Prostate gland (tissue), 2 donors: ENCODE data around the gene FAM241B. TPM values are rescaled to one million over a fixed set of nuclear protein-coding genes. Genes with fewer than 3 reads are reported as not detected.

Experiments used
- DNase-seq: peaks from one replicate; pipeline ENCODE4 v3.0.0-alpha.2; 2019; ENCODE audit warnings: low spot score
- H3K27ac ChIP-seq, 2 donors: fragments of 200-600 bp; sonication (generic); 2 replicates each; pipeline ENCODE4 v1.5.1; 2017 to 2019
- H3K27me3 ChIP-seq: fragments of 200-600 bp; sonication (generic); replicated peaks from 2 replicates; pipeline ENCODE4 v1.5.1; 2019; ENCODE audit not compliant: insufficient read depth
- H3K36me3 ChIP-seq, 2 donors: fragments of 200-600 bp; sonication (generic); 1 replicate in 1 of 2; 2 replicates in 1 of 2; pipeline versions ENCODE4 v1.5.1 to v1.8.1; 2017 to 2019
- H3K4me1 ChIP-seq: fragments of 200-600 bp; sonication (generic); replicated peaks from 2 replicates; pipeline ENCODE4 v1.5.1; 2019
- H3K4me3 ChIP-seq, 2 donors: fragments of 200-600 bp; sonication (generic); 2 replicates each; pipeline ENCODE4 v1.5.1; 2017 to 2019
- H3K9me3 ChIP-seq: fragments of 200-600 bp; sonication (generic); 2 replicates; pipeline ENCODE4 v1.5.1; 2017
- POLR2A ChIP-seq: fragments of 450-650 bp; IDR thresholded peaks from one replicate; pipeline ENCODE4 v1.6.1; 2016; ENCODE audit warnings: antibody characterized with exemption, mild to moderate bottlenecking
- POLR2AphosphoS5 ChIP-seq: sonication (generic); formaldehyde crosslinking; IDR thresholded peaks from one replicate; pipeline ENCODE4 v1.6.1; 2017; ENCODE audit warnings: antibody characterized with exemption
- WGBS: methylation state at CpG from one replicate; pipeline ENCODE4 v1.1.5; 2018; 5-methylcytosine and 5-hydroxymethylcytosine counted together
- intact Hi-C: fragments of 100-400 bp; cut with DNase I; formaldehyde crosslinking; loops from one replicate; pipeline ENCODE4 v1.14.2; 2022
- total RNA-seq, 2 donors: library from RNA; depleted of rRNA; stranded (reverse); fragments of >200 nt; gene quantifications; one replicate each; pipeline ENCODE4 v1.1.0, GENCODE V29; 2016
- TF ChIP-seq, protein P1 (sequence below), 4 experiments: fragments of 200-600 bp in 2 of 4; fragments of 450-650 bp in 2 of 4; sonication (generic) in 2 of 4; IDR thresholded peaks; 1 replicate in 3 of 4; 2 replicates in 1 of 4; pipeline ENCODE4 v1.5.1; 2016 to 2019; ENCODE audit warnings: antibody characterized with exemption in 4 of 4, mild to moderate bottlenecking in 2 of 4, moderate library complexity in 2 of 4

FAM241B gene
- total RNA-seq, 2 donors from 2014 or later = 6.8 to 13.4 TPM

DNA sequence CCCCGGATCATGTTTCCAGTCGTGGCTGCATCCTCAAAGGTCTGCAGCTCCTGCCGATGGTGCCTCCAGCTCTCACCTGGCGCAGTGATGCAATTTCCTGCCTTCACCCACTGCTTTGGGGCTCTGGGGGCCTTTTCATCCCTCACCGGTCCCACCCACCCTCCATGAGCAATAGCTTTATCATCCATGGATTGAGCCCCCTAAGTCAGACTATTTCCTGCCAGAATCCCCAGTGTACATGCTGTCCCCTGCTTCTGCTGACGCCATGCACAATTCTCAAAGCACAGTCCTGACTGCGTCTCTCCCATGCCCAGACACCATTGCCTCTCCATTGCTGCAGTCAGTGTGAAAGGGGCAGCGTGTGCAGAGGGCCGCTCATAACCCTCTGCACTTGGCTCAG lies 49.7 kb downstream of the FAM241B start:
- no peak overlapping the region for H3K4me3 ChIP-seq
- H3K9me3 ChIP-seq = no peaks in the 10 kb centered on the region
- H3K4me1 ChIP-seq = peaks cover 2% of the 10 kb centered on the region
- no peak overlapping the region for H3K27ac ChIP-seq
- no peaks in the 10 kb centered on the region for H3K27me3 ChIP-seq
- intact Hi-C loops = no loop called here
- no peak for DNase-seq
- TF ChIP-seq, protein P1, sequence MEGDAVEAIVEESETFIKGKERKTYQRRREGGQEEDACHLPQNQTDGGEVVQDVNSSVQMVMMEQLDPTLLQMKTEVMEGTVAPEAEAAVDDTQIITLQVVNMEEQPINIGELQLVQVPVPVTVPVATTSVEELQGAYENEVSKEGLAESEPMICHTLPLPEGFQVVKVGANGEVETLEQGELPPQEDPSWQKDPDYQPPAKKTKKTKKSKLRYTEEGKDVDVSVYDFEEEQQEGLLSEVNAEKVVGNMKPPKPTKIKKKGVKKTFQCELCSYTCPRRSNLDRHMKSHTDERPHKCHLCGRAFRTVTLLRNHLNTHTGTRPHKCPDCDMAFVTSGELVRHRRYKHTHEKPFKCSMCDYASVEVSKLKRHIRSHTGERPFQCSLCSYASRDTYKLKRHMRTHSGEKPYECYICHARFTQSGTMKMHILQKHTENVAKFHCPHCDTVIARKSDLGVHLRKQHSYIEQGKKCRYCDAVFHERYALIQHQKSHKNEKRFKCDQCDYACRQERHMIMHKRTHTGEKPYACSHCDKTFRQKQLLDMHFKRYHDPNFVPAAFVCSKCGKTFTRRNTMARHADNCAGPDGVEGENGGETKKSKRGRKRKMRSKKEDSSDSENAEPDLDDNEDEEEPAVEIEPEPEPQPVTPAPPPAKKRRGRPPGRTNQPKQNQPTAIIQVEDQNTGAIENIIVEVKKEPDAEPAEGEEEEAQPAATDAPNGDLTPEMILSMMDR (IDR thresholded peaks at IDR 0.05) = no peak
- 84% methylated on average over 9 of the region's 9 CpGs for WGBS
- no peaks in the 10 kb centered on the region for H3K36me3 ChIP-seq

DNA sequence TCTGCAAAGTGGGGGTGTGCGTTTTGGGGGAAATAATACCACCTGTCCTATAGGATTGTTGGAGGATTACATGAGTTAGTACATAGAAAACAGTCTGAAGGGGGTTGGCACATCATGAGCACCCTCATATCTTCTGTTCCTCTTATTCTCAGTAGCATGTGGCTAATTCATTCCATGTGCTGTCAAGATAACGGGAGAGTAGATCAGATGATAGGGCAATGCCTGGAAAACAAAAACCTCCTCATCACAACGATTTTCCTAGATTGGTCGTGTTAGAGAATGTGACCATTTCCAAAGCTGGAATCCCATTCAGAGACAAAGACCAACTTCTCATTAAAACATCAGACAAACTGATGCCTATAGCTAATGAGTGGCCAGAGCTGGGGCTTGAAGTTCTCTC lies 50.6 kb downstream of the FAM241B start:
- H3K36me3 ChIP-seq = no peaks in the 10 kb centered on the region
- no peaks in the 10 kb centered on the region for H3K9me3 ChIP-seq
- TF ChIP-seq, protein P1 (IDR thresholded peaks at IDR 0.05) = no peak
- no peak for TF ChIP-seq POLR2AphosphoS5
- TF ChIP-seq POLR2A = no peak
- no peak for DNase-seq
- 61% methylated on average over 4 of the region's 4 CpGs for WGBS
- H3K27me3 ChIP-seq = no peaks in the 10 kb centered on the region
- H3K4me1 ChIP-seq = peaks cover 9% of the 10 kb centered on the region
- H3K4me3 ChIP-seq = no peak overlapping the region
- intact Hi-C loops = no loop called here
- no peak overlapping the region for H3K27ac ChIP-seq

DNA sequence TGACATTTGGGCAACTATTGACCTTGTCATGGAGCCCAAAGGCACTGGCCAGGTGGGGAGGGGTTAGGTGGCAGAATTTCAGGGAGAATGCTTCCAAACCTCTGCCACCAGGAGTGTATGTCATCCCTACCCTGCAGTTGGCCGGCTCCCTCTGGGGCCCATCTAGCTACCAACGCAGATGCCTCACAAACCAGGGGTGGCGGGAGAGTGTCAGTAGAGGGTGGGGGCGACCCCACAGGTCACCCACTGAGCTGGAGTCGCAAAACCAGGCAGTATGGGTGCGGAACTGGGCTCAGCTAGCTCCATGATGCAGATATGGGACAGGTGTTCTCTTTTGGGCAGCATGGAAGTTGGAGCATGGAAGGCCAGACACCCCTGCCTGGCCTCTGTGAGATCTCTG lies 51.4 kb downstream of the FAM241B start:
- intact Hi-C loops = no loop called here
- Histone ChIP-seq H3K27me3 (no peaks in the 10 kb centered on the region), H3K4me1 (peaks cover 9% of the 10 kb centered on the region), H3K36me3 (no peaks in the 10 kb centered on the region), H3K9me3 (no peaks in the 10 kb centered on the region), H3K4me3 (no peak overlapping the region), H3K27ac (no peak overlapping the region)
- DNase-seq = no peak
- WGBS = 89% methylated on average over 6 of the region's 6 CpGs
- TF ChIP-seq POLR2AphosphoS5 (no peak), POLR2A (no peak)
- TF ChIP-seq, protein P1 (IDR thresholded peaks at IDR 0.05) = no peak

DNA sequence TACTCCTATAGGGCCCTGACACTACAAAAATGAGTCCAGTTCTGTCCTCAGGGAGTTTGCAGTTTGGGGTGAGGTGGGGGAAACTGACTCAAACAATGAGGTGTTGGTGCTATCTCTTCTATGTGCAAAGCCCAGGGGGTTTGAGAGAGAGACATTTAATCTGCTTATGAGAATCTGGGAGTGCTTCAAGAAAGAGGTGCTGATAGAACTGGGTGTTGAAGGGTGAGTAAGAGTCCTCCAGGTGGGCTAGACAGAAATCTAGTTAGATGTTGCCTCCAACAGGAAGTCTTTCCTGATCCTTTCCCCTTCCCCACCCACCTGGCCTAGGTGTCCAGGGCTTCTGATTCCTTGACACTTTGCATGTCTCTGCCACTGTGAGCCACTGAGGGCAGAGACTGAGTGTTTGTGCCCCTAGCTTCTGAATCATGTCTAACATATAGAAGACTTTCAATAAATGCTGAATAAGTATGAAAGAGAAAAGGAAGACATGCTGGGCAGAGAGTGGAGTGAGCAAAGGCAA lies 53.0 kb downstream of the FAM241B start:
- Histone ChIP-seq H3K4me3 (no peak overlapping the region), H3K27me3 (no peaks in the 10 kb centered on the region), H3K36me3 (no peaks in the 10 kb centered on the region), H3K27ac (no peak overlapping the region), H3K4me1 (peaks cover 9% of the 10 kb centered on the region), H3K9me3 (no peaks in the 10 kb centered on the region)
- intact Hi-C loops = no loop called here
- TF ChIP-seq, protein P1 (IDR thresholded peaks at IDR 0.05) = no peak
- no peak for TF ChIP-seq POLR2A
- no peak for TF ChIP-seq POLR2AphosphoS5
- no peak for DNase-seq

Other genes with a start within 250 kb of the FAM241B start
- 1 to 10 TPM in 1 of 2 donors, under 1 TPM in 1; 0.77 to 2.4 TPM for gene TACR2, start 213.3 kb upstream of the FAM241B start, total RNA-seq
- 10 to 100 TPM; 78.8 to 85.3 TPM for gene TSPAN15, start 178.8 kb upstream of the FAM241B start, total RNA-seq
- gene NEUROG3, start 56.8 kb upstream of the FAM241B start, total RNA-seq = not detected
- 1 to 10 TPM; 2.1 to 3.0 TPM for gene COL13A1, start 171.7 kb downstream of the FAM241B start, total RNA-seq